GM12801 (cell line): Measurements from ENCODE around the gene POLE4.

Experiments used
- TF ChIP-seq, protein P1 (sequence below): IDR thresholded peaks from one replicate; pipeline ENCODE4 v1.5.1; 2011; ENCODE audit warnings: control low read depth; ENCODE audit not compliant: insufficient read length; ENCODE audit errors: extremely low read depth

Gene POLE4

DNA sequence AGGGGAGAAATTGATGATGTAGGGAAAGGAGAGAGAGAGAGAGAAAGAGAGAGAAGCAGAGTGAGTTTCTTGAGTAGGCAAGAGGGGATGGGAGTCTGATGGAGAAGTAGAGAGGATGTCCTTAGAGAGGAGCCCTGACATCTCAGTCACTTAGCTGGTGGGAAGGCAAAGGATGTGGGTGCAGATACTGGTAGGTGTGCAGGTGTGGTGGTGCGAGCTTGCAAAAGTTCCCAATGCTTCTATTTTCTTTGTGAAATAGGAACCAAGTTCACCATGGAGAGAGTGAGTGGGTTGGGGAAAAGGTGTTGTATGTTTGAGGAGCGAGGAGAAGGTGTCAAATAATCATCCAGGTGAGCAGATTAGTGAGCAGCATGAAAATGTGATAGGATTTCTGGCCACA is 26.5 kb upstream of the POLE4 start:
- TF ChIP-seq, protein P1, sequence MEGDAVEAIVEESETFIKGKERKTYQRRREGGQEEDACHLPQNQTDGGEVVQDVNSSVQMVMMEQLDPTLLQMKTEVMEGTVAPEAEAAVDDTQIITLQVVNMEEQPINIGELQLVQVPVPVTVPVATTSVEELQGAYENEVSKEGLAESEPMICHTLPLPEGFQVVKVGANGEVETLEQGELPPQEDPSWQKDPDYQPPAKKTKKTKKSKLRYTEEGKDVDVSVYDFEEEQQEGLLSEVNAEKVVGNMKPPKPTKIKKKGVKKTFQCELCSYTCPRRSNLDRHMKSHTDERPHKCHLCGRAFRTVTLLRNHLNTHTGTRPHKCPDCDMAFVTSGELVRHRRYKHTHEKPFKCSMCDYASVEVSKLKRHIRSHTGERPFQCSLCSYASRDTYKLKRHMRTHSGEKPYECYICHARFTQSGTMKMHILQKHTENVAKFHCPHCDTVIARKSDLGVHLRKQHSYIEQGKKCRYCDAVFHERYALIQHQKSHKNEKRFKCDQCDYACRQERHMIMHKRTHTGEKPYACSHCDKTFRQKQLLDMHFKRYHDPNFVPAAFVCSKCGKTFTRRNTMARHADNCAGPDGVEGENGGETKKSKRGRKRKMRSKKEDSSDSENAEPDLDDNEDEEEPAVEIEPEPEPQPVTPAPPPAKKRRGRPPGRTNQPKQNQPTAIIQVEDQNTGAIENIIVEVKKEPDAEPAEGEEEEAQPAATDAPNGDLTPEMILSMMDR = no peak

- TF ChIP-seq, protein P1 = no peak
These were observed 22.5 kb upstream of the POLE4 start for GRCh38 chr2:74935975-74936391.

DNA sequence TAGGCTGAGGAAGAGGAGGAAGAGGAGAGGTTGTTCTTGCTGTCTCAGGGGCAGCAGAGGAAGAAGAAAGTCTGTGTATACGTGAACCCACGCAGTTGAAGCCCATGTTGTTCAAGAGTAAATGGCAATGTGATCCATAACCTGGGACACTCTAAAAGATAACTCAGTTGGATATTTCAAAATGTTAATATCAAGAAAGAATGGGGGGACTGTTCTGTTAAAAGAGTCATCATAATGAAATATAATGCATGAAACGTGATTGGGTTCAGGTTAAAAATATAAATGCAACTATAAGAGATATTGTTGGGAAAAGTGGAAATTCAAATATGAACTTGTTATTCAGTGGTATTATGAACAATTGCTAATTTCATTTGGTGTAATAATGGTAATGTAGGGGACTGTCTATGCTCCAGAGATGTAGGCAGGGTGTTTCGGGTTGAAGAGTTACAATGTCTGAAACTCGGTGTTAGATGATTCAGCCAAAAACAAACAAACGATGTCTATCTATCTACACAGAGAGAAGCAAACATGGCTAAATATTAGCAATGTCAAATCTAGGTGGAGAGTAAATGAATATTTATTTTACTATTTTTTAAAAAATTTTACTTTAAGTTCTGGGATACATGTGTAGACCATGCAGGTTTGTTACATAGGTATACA is 21.1 kb upstream of the POLE4 start:
- TF ChIP-seq, protein P1 = no peak

DNA sequence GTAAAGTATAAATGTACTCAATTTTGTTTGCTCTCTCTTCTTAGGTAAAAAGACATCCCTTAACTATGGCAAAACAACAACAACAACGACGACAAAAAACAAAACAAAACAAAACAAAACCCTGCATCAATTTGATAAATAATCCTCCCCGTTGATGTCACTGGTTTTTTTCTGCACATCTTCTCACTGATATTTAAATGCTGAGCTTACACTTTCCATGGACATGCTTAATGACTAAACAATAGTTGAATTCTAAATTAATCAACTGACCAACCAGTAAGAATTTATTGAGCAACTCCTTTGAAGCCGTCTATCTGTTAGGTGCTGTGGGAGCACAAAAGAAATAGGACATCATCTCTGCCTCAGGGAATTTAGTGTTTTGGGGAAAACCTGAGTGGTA is 20.2 kb upstream of the POLE4 start:
- TF ChIP-seq, protein P1 = no peak

DNA sequence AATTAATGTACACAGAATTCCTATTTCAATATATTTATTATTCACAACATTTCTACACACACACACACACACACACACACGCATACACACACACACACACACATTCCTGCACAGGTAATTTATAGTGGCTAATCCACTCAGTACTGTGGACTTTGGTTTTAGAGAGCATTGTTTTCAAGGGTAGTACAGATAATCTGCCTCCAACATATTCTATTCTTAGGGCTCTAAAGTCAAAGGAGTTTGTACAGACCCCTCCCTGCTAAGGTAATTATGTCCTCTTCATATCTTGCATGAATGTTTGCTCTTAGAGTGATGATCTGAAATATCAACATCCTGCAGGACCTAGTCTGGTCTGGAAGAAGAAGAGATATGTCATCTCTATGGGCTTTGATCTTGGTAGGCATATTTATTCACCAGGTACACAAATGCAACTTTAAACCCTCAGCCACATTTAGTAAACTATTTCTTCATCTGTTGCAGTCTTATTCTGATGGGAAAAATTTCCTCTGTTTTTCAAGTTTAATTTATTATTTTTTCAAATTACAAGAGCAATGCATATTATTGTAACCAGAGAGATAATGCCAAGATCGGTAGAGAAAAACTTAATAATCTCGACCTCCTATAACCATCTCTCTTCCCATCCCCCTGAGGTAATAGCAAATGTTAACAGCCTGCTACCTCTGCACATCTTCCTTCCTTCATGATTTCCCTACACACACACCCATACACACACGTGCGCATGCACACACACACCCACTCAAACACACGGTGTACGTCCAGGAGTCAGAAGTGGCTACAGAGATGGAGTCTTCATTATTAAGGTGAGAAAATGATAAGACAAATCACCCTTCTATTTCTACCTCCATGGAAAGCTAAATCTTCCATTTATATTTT is 18.3 kb upstream of the POLE4 start:
- TF ChIP-seq, protein P1 = no peak

GRCh38 chr2:74941284-74941683 is 17.2 kb upstream of the POLE4 start:
- TF ChIP-seq, protein P1 = no peak

DNA sequence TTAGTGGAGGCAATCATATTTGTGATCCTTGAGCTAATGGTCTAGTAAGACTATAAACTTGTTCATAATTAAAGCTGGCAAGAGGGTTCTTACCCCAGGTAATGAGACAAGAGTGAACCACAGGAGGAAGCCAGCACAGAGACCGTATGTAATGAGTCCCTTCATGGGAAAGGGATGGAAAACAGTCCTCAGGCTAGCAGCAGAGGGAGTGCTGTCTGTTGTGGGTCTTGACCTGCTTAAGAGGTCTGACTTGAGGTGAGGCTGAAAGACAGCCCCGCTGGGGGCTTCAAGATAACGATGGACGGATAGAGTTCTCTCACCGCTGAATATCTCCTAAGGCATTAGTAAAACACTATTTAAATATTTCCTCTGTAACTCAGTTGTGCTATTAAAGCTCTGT is 16.2 kb upstream of the POLE4 start:
- TF ChIP-seq, protein P1 = no peak
